ENCODE measurements around the gene NFS1. TPM values are rescaled to one million over a fixed set of nuclear protein-coding genes. Genes with fewer than 3 reads are reported as not detected.

NFS1 gene
- total and polyA plus RNA-seq, 2 experiments from 2014 or later: 31.5 to 35.8 TPM

DNA sequence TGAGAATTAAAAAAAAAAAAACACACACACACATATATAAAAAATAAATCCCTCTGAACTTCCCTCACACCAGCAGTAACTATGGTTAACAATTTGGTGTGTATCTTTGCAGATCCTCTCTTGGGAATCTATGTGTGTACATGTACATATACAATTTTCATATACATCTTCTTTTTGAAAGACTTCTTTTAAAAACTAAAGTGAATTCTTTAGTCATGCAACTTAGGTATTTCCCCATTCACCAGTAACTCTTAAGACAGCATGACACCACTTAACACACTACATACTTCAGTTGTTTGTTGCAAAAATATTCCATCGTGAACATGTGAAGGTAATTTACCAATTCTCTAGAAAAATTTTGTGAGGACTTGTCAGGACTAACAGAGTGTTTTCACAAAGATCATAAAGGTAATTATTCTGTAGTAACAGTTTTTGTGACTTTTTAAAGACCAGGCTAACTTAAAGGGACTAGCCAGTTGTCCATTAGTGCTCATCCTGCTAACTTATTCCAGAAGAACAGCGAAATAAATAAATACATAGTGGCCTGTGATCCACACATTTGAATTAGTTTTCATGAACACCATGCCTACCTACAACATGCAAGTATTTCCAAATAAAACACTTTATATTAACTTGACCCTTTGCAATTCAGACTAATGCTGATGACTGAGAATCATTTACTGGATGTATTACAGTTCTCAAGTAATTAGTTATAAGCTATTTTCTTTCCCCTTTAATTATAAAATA lies 30.9 kb upstream of the NFS1 start:
- Histone ChIP-seq H3K4me3 (no peak overlapping the region), H3K9me3 (ENCODE audit: low read depth) (no peaks in the 10 kb centered on the region), H3K36me3 (ENCODE audit: low read depth) (peaks cover 97% of the 10 kb centered on the region), H3K79me2 (ENCODE audit: insufficient read depth) (peaks cover 100% of the 10 kb centered on the region), H3K9me2 (ENCODE audit: insufficient read depth) (no peaks in the 10 kb centered on the region), H3K9ac (peak overlapping the region; percentile 47), H3K27ac (peak overlapping the region; percentile 19), H3F3A (ENCODE audit: insufficient read depth) (peaks cover 70% of the 10 kb centered on the region), H2AFZ (no peak overlapping the region), H3K4me2 (ENCODE audit: unreplicated experiment) (peak overlapping the region; percentile 52), H3K27me3 (replicated peaks; ENCODE audit: insufficient read depth) (no peaks in the 10 kb centered on the region), H3K4me1 (ENCODE audit: insufficient read depth) (peaks cover 34% of the 10 kb centered on the region), H4K20me1 (ENCODE audit: insufficient read depth) (peaks cover 43% of the 10 kb centered on the region)
- TF ChIP-seq EZH2 (IDR thresholded peaks at IDR 0.05; ENCODE audit: insufficient read depth, poor library complexity, severe bottlenecking) (no peak), EZH2phosphoT487 (IDR thresholded peaks at IDR 0.05; ENCODE audit: insufficient read depth, low read depth) (no peak)
- in situ Hi-C loops (cut with MboI): no loop called here
- 32 to 36% methylated on average over 2 of the region's 2 CpGs for WGBS, 2 experiments (ENCODE audit: low coverage in 1 of 2, low lambda C conversion rate in 2 of 2, missing lambda C conversion rate in 2 of 2)
- peak; percentile 49 for DNase-seq

DNA sequence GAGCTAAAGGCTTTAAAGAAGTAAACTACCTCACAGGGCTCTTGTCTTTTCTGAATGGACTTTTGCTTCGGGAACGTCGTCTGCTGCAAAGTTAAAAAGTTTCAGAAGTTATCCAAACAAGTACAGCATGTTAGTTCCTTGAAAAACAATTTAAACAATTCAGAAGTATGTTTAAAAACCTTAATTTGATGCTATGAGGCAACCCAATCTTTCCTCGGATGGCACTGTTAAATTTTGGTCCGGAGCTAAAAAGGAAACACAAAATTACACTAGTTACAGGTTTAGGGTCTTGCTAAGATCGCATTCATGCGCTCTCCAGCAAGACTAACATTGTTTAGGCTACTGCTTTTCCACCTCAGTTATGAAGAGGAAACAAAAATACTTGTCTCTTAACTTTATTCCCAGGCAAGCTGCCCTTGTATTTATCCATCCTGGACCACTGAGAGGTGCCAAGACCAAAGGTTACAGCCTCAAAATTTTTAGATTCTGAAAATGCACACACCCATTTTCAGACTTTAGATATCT lies 30.2 kb upstream of the NFS1 start:
- Histone ChIP-seq H3K27me3 (replicated peaks; ENCODE audit: insufficient read depth) (no peaks in the 10 kb centered on the region), H3K9me3 (ENCODE audit: low read depth) (no peaks in the 10 kb centered on the region), H3F3A (ENCODE audit: insufficient read depth) (peaks cover 69% of the 10 kb centered on the region), H3K4me1 (ENCODE audit: insufficient read depth) (peaks cover 27% of the 10 kb centered on the region), H2AFZ (no peak overlapping the region), H3K4me2 (ENCODE audit: unreplicated experiment) (peak overlapping the region; percentile 29), H3K9me2 (ENCODE audit: insufficient read depth) (no peaks in the 10 kb centered on the region), H3K27ac (peak overlapping the region; percentile 19), H3K36me3 (ENCODE audit: low read depth) (peaks cover 97% of the 10 kb centered on the region), H3K79me2 (ENCODE audit: insufficient read depth) (peaks cover 100% of the 10 kb centered on the region), H4K20me1 (ENCODE audit: insufficient read depth) (peaks cover 38% of the 10 kb centered on the region), H3K4me3 (no peak overlapping the region), H3K9ac (peak overlapping the region; percentile 47; the same call in 1 of the 2 replicates)
- DNase-seq: no peak
- TF ChIP-seq EZH2phosphoT487 (IDR thresholded peaks at IDR 0.05; ENCODE audit: insufficient read depth, low read depth) (no peak), EZH2 (IDR thresholded peaks at IDR 0.05; ENCODE audit: insufficient read depth, poor library complexity, severe bottlenecking) (no peak)
- WGBS, 2 experiments (ENCODE audit: low coverage in 1 of 2, low lambda C conversion rate in 2 of 2, missing lambda C conversion rate in 2 of 2): 69% methylated on average over 7 of the region's 7 CpGs
- in situ Hi-C loops (cut with MboI): no loop called here

- in situ Hi-C loops (cut with MboI): no loop called here
- DNase-seq: no peak
- Histone ChIP-seq H3K4me3 (no peak overlapping the region), H3K9ac (no peak overlapping the region), H3K9me2 (ENCODE audit: insufficient read depth) (no peaks in the 10 kb centered on the region), H3K79me2 (ENCODE audit: insufficient read depth) (peaks cover 100% of the 10 kb centered on the region), H3K27ac (no peak overlapping the region), H3K27me3 (replicated peaks; ENCODE audit: insufficient read depth) (no peaks in the 10 kb centered on the region), H2AFZ (no peak overlapping the region), H3K9me3 (ENCODE audit: low read depth) (no peaks in the 10 kb centered on the region), H3K36me3 (ENCODE audit: low read depth) (peaks cover 97% of the 10 kb centered on the region), H3K4me2 (ENCODE audit: unreplicated experiment) (no peak overlapping the region), H4K20me1 (ENCODE audit: insufficient read depth) (peaks cover 37% of the 10 kb centered on the region), H3F3A (ENCODE audit: insufficient read depth) (peaks cover 73% of the 10 kb centered on the region), H3K4me1 (ENCODE audit: insufficient read depth) (peaks cover 20% of the 10 kb centered on the region)
- WGBS, 2 experiments (ENCODE audit: low coverage in 1 of 2, low lambda C conversion rate in 2 of 2, missing lambda C conversion rate in 2 of 2): 97 to 98% methylated on average over 18 to 20 of the region's 20 CpGs
- TF ChIP-seq EZH2phosphoT487 (IDR thresholded peaks at IDR 0.05; ENCODE audit: insufficient read depth, low read depth) (no peak), EZH2 (IDR thresholded peaks at IDR 0.05; ENCODE audit: insufficient read depth, poor library complexity, severe bottlenecking) (no peak)
These were observed 27.9 kb upstream of the NFS1 start for GRCh38 chr20:35726842-35727711.

Measured in GM23248 (cell line).